ENCODE measurements around the gene ALDH9A1.

GRCh38 chr1:165645654-165646366 lies 52.6 kb downstream of the ALDH9A1 start:
- no peak for TF ChIP-seq CTCF (IDR thresholded peaks at IDR 0.05; ENCODE audit: extremely low read depth in 1 of 2, insufficient read depth in 1 of 2, low read depth in 1 of 2, low read length in 2 of 2)
- TF ChIP-seq POLR2AphosphoS5 (IDR thresholded peaks at IDR 0.05; ENCODE audit: insufficient read depth, low read depth, low read length) = no peak
- TF ChIP-seq EZH2 (IDR thresholded peaks at IDR 0.05; ENCODE audit: borderline replicate concordance, low read depth, low read length, severe bottlenecking) = no peak
- no peak for TF ChIP-seq MAX (IDR thresholded peaks at IDR 0.05; ENCODE audit: insufficient read depth, insufficient read length)
- no peak for TF ChIP-seq JUN (IDR thresholded peaks at IDR 0.05; ENCODE audit: borderline replicate concordance, insufficient read depth, insufficient read length, low read depth)
- no peak for TF ChIP-seq POLR2A (IDR thresholded peaks at IDR 0.05; ENCODE audit: low read depth, low read length)

Measured in endothelial cell of umbilical vein (primary cell).